A549 (cell line): ENCODE results near the gene PREX1. TPM values are rescaled to one million over a fixed set of nuclear protein-coding genes. Genes with fewer than 3 reads are reported as not detected.
A peak's percentile ranks its signal among the peaks of the same experiment; 100 is the strongest.

ENCODE experiments used
- ATAC-seq, 2 experiments: fragments of 200-7000 bp in 1 of 2; fragments of >200 bp in 1 of 2; cut with Nextera tagmentation in 1 of 2; cut with Tn5 transposase in 1 of 2; 3 replicates each; pipeline versions ENCODE4 v1.8.0 to v1.9.1; 2018 to 2020; ENCODE audit warnings: mild to moderate bottlenecking in 1 of 2, moderate library complexity in 1 of 2
- CTCF ChIA-PET: fragments of 300-600 bp; sonication (Branson Sonifier 250); formaldehyde crosslinking; extraction: SDS; loops from one replicate; lab custom pipeline; 2021; ENCODE audit warnings: antibody characterized with exemption, inconsistent platforms; lab: Yijun Ruan, JAX
- POLR2A ChIA-PET: fragments of 350-600 bp; formaldehyde crosslinking; extraction: SDS; loops from one replicate; lab custom pipeline; 2021; ENCODE audit warnings: antibody characterized with exemption, inconsistent platforms; lab: Yijun Ruan, JAX
- DNase-seq, 2 experiments: peaks; one replicate each; pipeline versions ENCODE4 v3.0.0 to v3.0.0-alpha.2; 2011 to 2016; ENCODE audit warnings: low read depth in 1 of 2, low spot score in 1 of 2
- FAIRE-seq: peaks from 2 replicates; lab custom pipeline; 2011; peaks lifted over from hg19 to GRCh38; lab: Jason Lieb, UNC
- H3K27ac ChIP-seq, 2 experiments: fragments of >200 bp; sonication (Bioruptor Twin); formaldehyde crosslinking; 3 replicates each; pipeline ENCODE4 v1.5.1; 2016 to 2017
- H3K4me1 ChIP-seq: fragments of >200 bp; sonication (Bioruptor Twin); formaldehyde crosslinking; 3 replicates; pipeline ENCODE4 v1.6.1; 2016
- H3K4me2 ChIP-seq: fragments of >200 bp; sonication (Bioruptor Twin); formaldehyde crosslinking; 3 replicates; pipeline ENCODE4 v1.6.1; 2016
- H3K4me3 ChIP-seq: fragments of >200 bp; sonication (Bioruptor Twin); formaldehyde crosslinking; 3 replicates; pipeline ENCODE4 v1.5.1; 2016
- H3K9me3 ChIP-seq: fragments of >200 bp; sonication (Bioruptor Twin); formaldehyde crosslinking; 3 replicates; pipeline ENCODE4 v1.6.1; 2016
- BHLHE40 ChIP-seq: IDR thresholded peaks from 2 replicates; pipeline ENCODE4 v1.6.1; 2012; ENCODE audit warnings: low read depth, low read length, inconsistent platforms
- CBX8 ChIP-seq: fragments of 200-600 bp; sonication (generic); IDR thresholded peaks from 2 replicates; pipeline ENCODE4 v1.6.1; 2016
- CEBPB ChIP-seq, 2 experiments: fragments of >200 bp in 1 of 2; sonication (Bioruptor Twin) in 1 of 2; formaldehyde crosslinking in 1 of 2; IDR thresholded peaks; 2 replicates each; pipeline ENCODE4 v1.6.1; 2012 to 2016
- E2F6 ChIP-seq: IDR thresholded peaks from 2 replicates; pipeline ENCODE4 v1.6.1; 2012; ENCODE audit warnings: low read depth, borderline replicate concordance
- EHF ChIP-seq: fragments of 250-450 bp; sonication (Bioruptor Pico); IDR thresholded peaks from 2 replicates; pipeline ENCODE4 v1.5.0; 2020; ENCODE audit warnings: mild to moderate bottlenecking
- EHMT2 ChIP-seq: fragments of 200-600 bp; sonication (generic); IDR thresholded peaks from 2 replicates; pipeline ENCODE4 v1.6.1; 2016; ENCODE audit warnings: antibody characterized with exemption, low read depth, mild to moderate bottlenecking, moderate library complexity
- EP300 ChIP-seq, 2 experiments: fragments of >200 bp; sonication (Bioruptor Twin); formaldehyde crosslinking; IDR thresholded peaks; 2 replicates in 1 of 2; 3 replicates in 1 of 2; pipeline ENCODE4 v1.6.1; 2016 to 2017
- ESRRA ChIP-seq: fragments of 150-350 bp; IDR thresholded peaks from 2 replicates; pipeline ENCODE4 v1.6.1; 2014; ENCODE audit warnings: mild to moderate bottlenecking, low read length, borderline replicate concordance
- FOSL2 ChIP-seq, 2 experiments: fragments of 450-650 bp in 1 of 2; fragments of >200 bp in 1 of 2; sonication (Bioruptor Twin) in 1 of 2; formaldehyde crosslinking; IDR thresholded peaks; 2 replicates each; pipeline versions ENCODE4 v1.5.0 to v1.6.1; 2016 to 2020; ENCODE audit warnings: mild to moderate bottlenecking in 1 of 2, moderate library complexity in 1 of 2
- GATA3 ChIP-seq: IDR thresholded peaks from 2 replicates; pipeline ENCODE4 v1.6.1; 2012; ENCODE audit warnings: borderline replicate concordance
- HDAC2 ChIP-seq: fragments of 200-600 bp; sonication (generic); IDR thresholded peaks from 2 replicates; pipeline ENCODE4 v1.6.1; 2016
- HOXB13 ChIP-seq: fragments of 250-450 bp; sonication (Bioruptor Pico); IDR thresholded peaks from 2 replicates; pipeline ENCODE4 v1.5.0; 2020; ENCODE audit warnings: low read depth, mild to moderate bottlenecking, moderate library complexity
- HOXB5 ChIP-seq: fragments of 250-450 bp; sonication (Bioruptor Pico); IDR thresholded peaks from 2 replicates; pipeline ENCODE4 v1.5.0; 2020; ENCODE audit warnings: mild to moderate bottlenecking, moderate library complexity
- JUN ChIP-seq, 2 experiments: fragments of >200 bp; sonication (Bioruptor Twin); formaldehyde crosslinking; IDR thresholded peaks; 2 replicates in 1 of 2; 3 replicates in 1 of 2; pipeline ENCODE4 v1.6.1; 2016 to 2017
- MYC ChIP-seq: IDR thresholded peaks from 2 replicates; pipeline ENCODE4 v1.6.1; 2012; ENCODE audit warnings: mild to moderate bottlenecking, inconsistent platforms, low read length, improper control_type of control experiment, borderline replicate concordance
- NPAS2 ChIP-seq: fragments of 250-450 bp; sonication (Bioruptor Pico); IDR thresholded peaks from 2 replicates; pipeline ENCODE4 v1.8.0; 2022; ENCODE audit warnings: mild to moderate bottlenecking, moderate library complexity, borderline replicate concordance
- PHF8 ChIP-seq: fragments of 200-600 bp; sonication (generic); IDR thresholded peaks from 2 replicates; pipeline ENCODE4 v1.6.1; 2016; ENCODE audit warnings: low read depth, mild to moderate bottlenecking, antibody characterized with exemption, moderate library complexity, borderline replicate concordance
- RAD21 ChIP-seq, 2 experiments: fragments of >200 bp in 1 of 2; sonication (Bioruptor Twin) in 1 of 2; formaldehyde crosslinking in 1 of 2; IDR thresholded peaks in 1 of 2; conservative IDR thresholded peaks in 1 of 2; 2 replicates in 1 of 2; 3 replicates in 1 of 2; pipeline ENCODE4 v1.6.1; 2012 to 2018; ENCODE audit warnings: inconsistent platforms in 1 of 2
- RCOR1 ChIP-seq: fragments of 150-350 bp; IDR thresholded peaks from 2 replicates; pipeline ENCODE4 v1.6.1; 2014; ENCODE audit warnings: antibody characterized with exemption, low read length, low read depth
- RNF2 ChIP-seq: fragments of 200-600 bp; sonication (generic); IDR thresholded peaks from 2 replicates; pipeline ENCODE4 v1.6.1; 2016; ENCODE audit warnings: low read depth, mild to moderate bottlenecking, antibody characterized with exemption, moderate library complexity, borderline replicate concordance
- SMC3 ChIP-seq: fragments of >200 bp; sonication (Bioruptor Twin); formaldehyde crosslinking; IDR thresholded peaks from 3 replicates; pipeline ENCODE4 v1.6.1; 2018; ENCODE audit warnings: inconsistent platforms
- ZC3H11A ChIP-seq: fragments of 450-650 bp; IDR thresholded peaks from 2 replicates; pipeline ENCODE4 v1.6.1; 2014; ENCODE audit warnings: antibody characterized with exemption, mild to moderate bottlenecking
- ZFP36 ChIP-seq: fragments of 450-650 bp; IDR thresholded peaks from 2 replicates; pipeline ENCODE4 v1.6.1; 2014; ENCODE audit warnings: borderline replicate concordance; ENCODE audit not compliant: partially characterized antibody
- WGBS: methylation state at CpG from one replicate; pipeline ENCODE4 v1.1.6; 2017; ENCODE audit errors: missing lambda C conversion rate; 5-methylcytosine and 5-hydroxymethylcytosine counted together
- polyA plus RNA-seq, 4 experiments: library from polyadenylated mRNA; depleted of rRNA in 3 of 4; stranded (reverse); fragments of >200 nt; fragmentation: RNase III in 1 of 4; extraction: RNeasy Plus Mini Kit Qiagen cat#74134 plus additional on column Dnase treatment in 1 of 4; gene quantifications; 2 replicates in 3 of 4; 3 replicates in 1 of 4; pipeline ENCODE4 v1.2.3, GENCODE V29; 2011 to 2017
- TF ChIP-seq, protein P1 (sequence below): IDR thresholded peaks from 2 replicates; pipeline ENCODE4 v1.6.1; 2012
- TF ChIP-seq, protein P2 (sequence below): fragments of 450-650 bp; IDR thresholded peaks from 2 replicates; pipeline ENCODE4 v1.6.1; 2014; ENCODE audit warnings: antibody characterized with exemption
- TF ChIP-seq, protein P3 (sequence below): IDR thresholded peaks from 2 replicates; pipeline ENCODE4 v1.6.1; 2012
- TF ChIP-seq, protein P4 (sequence below): fragments of >200 bp; sonication (Bioruptor Twin); formaldehyde crosslinking; IDR thresholded peaks from 2 replicates; pipeline ENCODE4 v1.6.1; 2016

Gene PREX1
- polyA plus RNA-seq, 2 of the 4 experiments (the other 2 are of a cell fraction): 3.6 to 4.2 TPM

DNA sequence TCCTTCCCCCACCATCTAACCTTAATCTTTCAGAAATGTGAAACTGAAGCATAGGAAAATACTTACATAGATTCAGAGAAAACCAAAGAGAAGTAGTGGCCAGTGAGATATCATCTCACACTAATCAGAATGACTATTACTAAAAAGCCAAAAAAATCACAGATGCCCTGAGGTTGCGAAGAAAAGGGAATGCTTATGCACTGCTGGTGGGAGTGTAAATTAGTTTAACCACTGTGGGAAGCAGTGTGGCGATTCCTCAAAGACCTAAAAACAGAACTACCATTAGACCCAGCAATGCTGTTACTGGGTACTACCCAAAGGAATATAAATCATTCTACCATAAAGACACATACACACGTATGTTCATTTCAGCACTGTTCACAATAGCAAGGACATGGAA, 9.2 kb upstream of the PREX1 start (continued):
- TF ChIP-seq ESRRA: no peak
- TF ChIP-seq BHLHE40: no peak
- TF ChIP-seq, protein P1, sequence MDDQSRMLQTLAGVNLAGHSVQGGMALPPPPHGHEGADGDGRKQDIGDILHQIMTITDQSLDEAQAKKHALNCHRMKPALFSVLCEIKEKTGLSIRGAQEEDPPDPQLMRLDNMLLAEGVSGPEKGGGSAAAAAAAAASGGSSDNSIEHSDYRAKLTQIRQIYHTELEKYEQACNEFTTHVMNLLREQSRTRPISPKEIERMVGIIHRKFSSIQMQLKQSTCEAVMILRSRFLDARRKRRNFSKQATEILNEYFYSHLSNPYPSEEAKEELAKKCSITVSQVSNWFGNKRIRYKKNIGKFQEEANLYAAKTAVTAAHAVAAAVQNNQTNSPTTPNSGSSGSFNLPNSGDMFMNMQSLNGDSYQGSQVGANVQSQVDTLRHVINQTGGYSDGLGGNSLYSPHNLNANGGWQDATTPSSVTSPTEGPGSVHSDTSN: no peak
- TF ChIP-seq, protein P2, sequence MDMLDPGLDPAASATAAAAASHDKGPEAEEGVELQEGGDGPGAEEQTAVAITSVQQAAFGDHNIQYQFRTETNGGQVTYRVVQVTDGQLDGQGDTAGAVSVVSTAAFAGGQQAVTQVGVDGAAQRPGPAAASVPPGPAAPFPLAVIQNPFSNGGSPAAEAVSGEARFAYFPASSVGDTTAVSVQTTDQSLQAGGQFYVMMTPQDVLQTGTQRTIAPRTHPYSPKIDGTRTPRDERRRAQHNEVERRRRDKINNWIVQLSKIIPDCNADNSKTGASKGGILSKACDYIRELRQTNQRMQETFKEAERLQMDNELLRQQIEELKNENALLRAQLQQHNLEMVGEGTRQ: no peak
- no peak for TF ChIP-seq EHMT2
- no peak for TF ChIP-seq CEBPB (IDR thresholded peaks at IDR 0.05)
- TF ChIP-seq JUN (IDR thresholded peaks at IDR 0.05): no peak
- TF ChIP-seq HOXB5 (CRISPR knock-in tag): no peak
- TF ChIP-seq, all 56 proteins: peak for 0

DNA sequence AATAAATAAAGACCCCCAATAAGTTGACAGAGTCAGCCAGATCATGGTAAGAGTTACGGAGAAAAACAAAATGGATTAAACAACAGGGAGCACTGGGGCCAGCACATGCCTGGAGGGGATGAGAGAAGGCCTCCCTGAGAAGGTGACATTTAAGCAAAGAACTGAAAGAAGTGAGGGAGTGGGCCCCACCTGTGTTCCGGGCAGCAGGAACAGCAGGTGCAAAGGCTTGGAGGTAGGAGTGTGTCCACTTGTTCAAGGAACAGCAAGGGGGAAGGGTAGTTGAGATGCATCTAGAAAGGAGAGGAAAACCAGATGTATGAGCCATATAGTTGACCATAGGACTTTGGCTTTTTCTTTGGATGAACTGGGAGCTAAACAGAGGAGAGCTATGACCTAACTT, 7.6 kb upstream of the PREX1 start:
- Histone ChIP-seq H3K4me1 (peaks cover 32% of the 10 kb centered on the region), H3K9me3 (no peaks in the 10 kb centered on the region), H3K27ac (peak overlapping the region in 1 of 2 experiments; percentile 29; a peak in 1 of 6 replicates), H3K4me3 (no peak overlapping the region), H3K4me2 (no peak overlapping the region)
- ATAC-seq (no peak), DNase-seq (no peak), FAIRE-seq (no peak)
- TF ChIP-seq ZC3H11A (no peak), HOXB5 (CRISPR knock-in tag) (no peak), EP300 (IDR thresholded peaks at IDR 0.05) (no peak), RAD21 (conservative IDR thresholded peaks at IDR 0.05 in 1 of 2, IDR thresholded peaks at IDR 0.05 in 1 of 2) (no peak), MYC (no peak), E2F6 (no peak), HOXB13 (CRISPR knock-in tag) (no peak), CEBPB (IDR thresholded peaks at IDR 0.05) (no peak), SMC3 (no peak), RNF2 (no peak), RCOR1 (no peak)
- TF ChIP-seq, protein P1: no peak
- TF ChIP-seq, protein P3, sequence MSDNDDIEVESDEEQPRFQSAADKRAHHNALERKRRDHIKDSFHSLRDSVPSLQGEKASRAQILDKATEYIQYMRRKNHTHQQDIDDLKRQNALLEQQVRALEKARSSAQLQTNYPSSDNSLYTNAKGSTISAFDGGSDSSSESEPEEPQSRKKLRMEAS: no peak
- WGBS: 89% methylated on average over 2 of the region's 2 CpGs
- ChIA-PET CTCF (no interaction called here), POLR2A (no interaction called here)

DNA sequence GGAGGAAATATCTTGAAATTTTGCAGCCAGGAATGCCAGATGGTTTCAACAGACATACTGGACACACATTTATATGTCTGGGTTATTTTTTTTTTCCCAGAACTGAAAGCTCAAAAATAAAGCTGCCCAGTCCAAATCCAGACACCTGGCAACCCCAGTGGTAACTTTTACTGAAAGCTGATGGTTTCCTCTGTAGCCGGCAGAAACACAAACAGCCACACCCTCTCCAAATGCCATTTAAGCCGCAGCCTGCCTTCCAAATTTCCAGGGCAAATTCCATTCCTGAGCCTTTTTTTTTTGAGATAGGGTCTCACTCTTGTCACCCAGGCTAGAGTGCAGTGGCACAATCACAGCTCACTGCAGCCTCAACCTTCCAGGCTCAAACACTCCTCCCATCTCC, 6.5 kb upstream of the PREX1 start:
- H3K4me3 ChIP-seq: no peak overlapping the region
- H3K4me2 ChIP-seq: peak overlapping the region; percentile 56
- H3K9me3 ChIP-seq: no peaks in the 10 kb centered on the region
- ChIA-PET POLR2A (interaction anchor here (1.0 kb wide), 1 partner anchor 63 kb away, joined by 3 read pairs; no protein-coding TSS in a partner anchor), CTCF (interaction anchor here (0.7 kb wide), 2 partner anchors 71 to 177 kb away, joined by 3 read pairs; no protein-coding TSS in a partner anchor)
- H3K27ac ChIP-seq: peak overlapping the region; percentile 30 to 56
- FAIRE-seq: no peak
- H3K4me1 ChIP-seq: peaks cover 36% of the 10 kb centered on the region
- no peak for ATAC-seq
- no peak for TF ChIP-seq GATA3
- no peak for TF ChIP-seq PHF8
- TF ChIP-seq HDAC2: no peak
- TF ChIP-seq NPAS2 (CRISPR knock-in tag): no peak
- no peak for TF ChIP-seq E2F6
- no peak for TF ChIP-seq HOXB5 (CRISPR knock-in tag)
- no peak for TF ChIP-seq ZC3H11A
- TF ChIP-seq, protein P2: no peak
- no peak for TF ChIP-seq CBX8
- TF ChIP-seq ESRRA: no peak
- TF ChIP-seq, protein P4, sequence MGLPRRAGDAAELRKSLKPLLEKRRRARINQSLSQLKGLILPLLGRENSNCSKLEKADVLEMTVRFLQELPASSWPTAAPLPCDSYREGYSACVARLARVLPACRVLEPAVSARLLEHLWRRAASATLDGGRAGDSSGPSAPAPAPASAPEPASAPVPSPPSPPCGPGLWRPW: no peak
- no peak for TF ChIP-seq EHF
- TF ChIP-seq FOSL2 (IDR thresholded peaks at IDR 0.05): no peak
- no peak for TF ChIP-seq FOSL2 (CRISPR knock-in tag; IDR thresholded peaks at IDR 0.05)
- no peak for TF ChIP-seq ZFP36
- no peak for DNase-seq
- WGBS: 8% methylated on average over 2 of the region's 2 CpGs
